Measurements from ENCODE around the gene ARID1B.

ARID1B gene

DNA sequence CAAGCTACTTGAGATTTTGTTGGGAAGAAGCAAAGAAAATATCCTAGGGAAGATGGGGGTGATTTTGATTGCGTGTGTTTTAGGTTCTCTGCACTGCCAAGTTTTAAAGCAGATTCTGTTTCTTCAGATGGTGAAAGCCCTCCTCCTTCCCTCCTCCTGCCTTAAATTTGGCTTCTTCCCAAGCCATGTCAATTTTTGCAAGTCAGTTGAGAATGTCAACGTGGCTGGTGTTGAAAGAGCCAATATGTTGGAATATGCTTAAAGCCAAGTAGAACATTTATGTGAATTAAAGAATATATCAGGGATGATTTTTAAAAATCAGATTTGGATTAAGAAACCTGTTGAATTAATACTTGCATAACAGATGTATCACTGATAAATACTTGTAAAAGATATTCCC lies 270.8 kb downstream of the ARID1B start:
- Histone ChIP-seq H3K36me3 (replicated peaks) (no peaks in the 10 kb centered on the region), H3K27me3 (replicated peaks) (no peaks in the 10 kb centered on the region), H3K27ac (no peak overlapping the region), H3K4me3 (ENCODE audit: low read depth, low read length) (no peak overlapping the region)
- DNase-seq: no peak
- in situ Hi-C loops (cut with HindIII; ENCODE audit: low pct_ligation_motif_present, low sequenced_read_pairs): no loop called here
- TF ChIP-seq, protein P1, sequence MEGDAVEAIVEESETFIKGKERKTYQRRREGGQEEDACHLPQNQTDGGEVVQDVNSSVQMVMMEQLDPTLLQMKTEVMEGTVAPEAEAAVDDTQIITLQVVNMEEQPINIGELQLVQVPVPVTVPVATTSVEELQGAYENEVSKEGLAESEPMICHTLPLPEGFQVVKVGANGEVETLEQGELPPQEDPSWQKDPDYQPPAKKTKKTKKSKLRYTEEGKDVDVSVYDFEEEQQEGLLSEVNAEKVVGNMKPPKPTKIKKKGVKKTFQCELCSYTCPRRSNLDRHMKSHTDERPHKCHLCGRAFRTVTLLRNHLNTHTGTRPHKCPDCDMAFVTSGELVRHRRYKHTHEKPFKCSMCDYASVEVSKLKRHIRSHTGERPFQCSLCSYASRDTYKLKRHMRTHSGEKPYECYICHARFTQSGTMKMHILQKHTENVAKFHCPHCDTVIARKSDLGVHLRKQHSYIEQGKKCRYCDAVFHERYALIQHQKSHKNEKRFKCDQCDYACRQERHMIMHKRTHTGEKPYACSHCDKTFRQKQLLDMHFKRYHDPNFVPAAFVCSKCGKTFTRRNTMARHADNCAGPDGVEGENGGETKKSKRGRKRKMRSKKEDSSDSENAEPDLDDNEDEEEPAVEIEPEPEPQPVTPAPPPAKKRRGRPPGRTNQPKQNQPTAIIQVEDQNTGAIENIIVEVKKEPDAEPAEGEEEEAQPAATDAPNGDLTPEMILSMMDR (IDR thresholded peaks at IDR 0.05; ENCODE audit: low read depth, low read length, missing control alignments): no peak

DNA sequence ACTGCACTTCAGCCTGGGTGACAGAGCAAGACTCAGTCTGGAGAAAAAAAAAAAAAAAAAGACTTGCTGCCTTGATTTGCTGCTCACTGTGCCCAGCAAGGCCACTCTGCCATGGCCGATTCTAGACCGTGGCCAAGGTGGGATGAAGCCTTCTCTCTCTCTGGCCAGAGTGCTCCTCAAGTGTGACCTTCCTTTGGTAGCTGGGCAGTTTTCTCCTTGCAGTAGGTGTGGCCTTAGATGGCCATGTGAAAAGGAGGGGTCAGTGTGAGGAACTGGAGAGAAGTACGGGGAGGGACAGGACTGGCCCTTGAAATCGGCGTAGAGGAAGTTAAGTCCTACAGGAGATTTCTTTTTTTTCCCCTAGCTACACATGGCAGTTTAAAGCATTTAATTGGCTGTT lies 272.0 kb downstream of the ARID1B start:
- TF ChIP-seq, protein P1 (IDR thresholded peaks at IDR 0.05; ENCODE audit: low read depth, low read length, missing control alignments): no peak

DNA sequence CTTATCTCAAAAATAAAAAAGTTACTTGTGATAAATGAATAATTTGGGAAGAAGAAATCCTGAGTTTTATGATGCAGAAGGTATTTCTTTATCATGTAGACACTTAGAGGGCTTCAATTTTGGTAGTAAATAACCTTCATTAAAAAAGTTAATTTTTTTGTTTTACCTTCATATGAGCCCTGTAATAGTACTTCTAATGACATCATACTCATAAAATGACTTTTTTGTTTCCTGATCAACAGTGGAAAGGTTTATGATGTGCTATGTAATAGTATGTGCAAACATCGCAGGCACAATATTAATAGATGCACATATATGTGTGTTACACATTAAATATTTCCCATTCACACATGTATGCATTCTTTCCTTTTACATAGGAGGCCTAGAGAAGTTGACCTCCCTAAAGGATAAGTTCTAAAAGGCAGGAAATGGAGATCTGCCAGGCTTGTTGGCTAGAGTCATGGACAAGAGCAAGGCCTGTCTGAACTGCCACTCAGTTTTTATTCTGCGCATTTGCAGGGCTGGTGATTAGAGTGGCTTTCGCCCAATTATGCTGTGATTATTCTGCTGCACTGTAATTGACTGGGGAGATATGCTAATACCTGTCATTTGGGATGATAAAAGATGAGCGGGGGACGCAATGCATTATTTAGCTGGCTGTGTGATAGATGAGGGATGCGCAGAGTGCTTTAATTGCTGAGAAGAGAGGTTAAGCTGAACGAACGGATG lies 273.5 kb downstream of the ARID1B start:
- Histone ChIP-seq H3K4me3 (ENCODE audit: low read depth, low read length) (no peak overlapping the region), H3K27me3 (replicated peaks) (no peaks in the 10 kb centered on the region)
- in situ Hi-C loops (cut with HindIII; ENCODE audit: low pct_ligation_motif_present, low sequenced_read_pairs): no loop called here

More for the DNA sequence above, 272.0 kb downstream of the ARID1B start:
- Histone ChIP-seq H3K27me3 (replicated peaks) (no peaks in the 10 kb centered on the region), H3K27ac (no peak overlapping the region), H3K36me3 (replicated peaks) (no peaks in the 10 kb centered on the region), H3K4me3 (ENCODE audit: low read depth, low read length) (no peak overlapping the region)
- no peak for DNase-seq
- in situ Hi-C loops (cut with HindIII; ENCODE audit: low pct_ligation_motif_present, low sequenced_read_pairs): no loop called here

DNA sequence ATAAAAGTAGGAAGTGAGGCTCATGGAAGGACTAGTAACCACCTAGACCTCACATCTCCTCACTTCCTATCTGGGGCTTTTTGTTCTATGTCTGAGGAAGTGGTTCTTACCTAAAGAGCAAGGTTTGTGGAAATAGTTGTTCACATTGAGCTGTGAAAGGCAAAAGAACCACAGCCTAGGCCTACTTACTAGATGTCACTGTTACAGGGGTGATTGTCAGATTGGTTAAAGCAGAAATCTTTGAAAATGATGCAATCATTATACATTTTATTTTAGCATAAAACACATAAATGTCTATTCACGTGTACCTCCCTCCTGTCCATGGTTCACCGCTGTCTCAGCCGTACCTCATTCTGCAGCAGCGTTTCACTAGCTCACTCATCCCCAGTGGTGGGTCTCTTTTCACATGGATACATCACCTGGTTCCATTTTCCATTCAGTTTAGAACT lies 277.4 kb downstream of the ARID1B start:
- TF ChIP-seq, protein P1 (IDR thresholded peaks at IDR 0.05; ENCODE audit: low read depth, low read length, missing control alignments): no peak
- H3K4me3 ChIP-seq (ENCODE audit: low read depth, low read length): no peak overlapping the region
- no peak overlapping the region for H3K27ac ChIP-seq
- in situ Hi-C loops (cut with HindIII; ENCODE audit: low pct_ligation_motif_present, low sequenced_read_pairs): no loop called here
- no peaks in the 10 kb centered on the region for H3K27me3 ChIP-seq (replicated peaks)
- H3K36me3 ChIP-seq (replicated peaks): no peaks in the 10 kb centered on the region
- no peak for DNase-seq

More for the DNA sequence above, 273.5 kb downstream of the ARID1B start:
- no peak for DNase-seq
- H3K27ac ChIP-seq: no peak overlapping the region
- no peaks in the 10 kb centered on the region for H3K36me3 ChIP-seq (replicated peaks)
- TF ChIP-seq, protein P1 (IDR thresholded peaks at IDR 0.05; ENCODE audit: low read depth, low read length, missing control alignments): no peak

DNA sequence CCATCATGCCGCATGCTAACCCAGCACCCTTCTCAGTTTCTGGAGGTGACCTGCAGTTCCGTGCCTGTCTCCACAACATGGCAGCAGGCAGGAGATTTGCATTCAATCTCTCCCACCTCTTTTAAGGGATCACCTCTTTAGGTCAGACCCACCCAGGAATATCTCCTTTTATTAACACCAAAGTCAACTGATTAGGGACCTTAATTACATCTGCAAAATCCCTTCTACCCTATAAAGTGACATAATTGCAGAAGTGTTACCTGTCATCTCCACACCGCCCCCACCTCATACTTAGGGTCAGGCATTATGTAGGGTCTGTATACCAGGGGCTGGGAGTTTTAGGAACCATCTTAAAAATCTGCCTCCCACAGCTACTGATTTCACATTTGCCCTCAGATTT lies 278.7 kb downstream of the ARID1B start:
- in situ Hi-C loops (cut with HindIII; ENCODE audit: low pct_ligation_motif_present, low sequenced_read_pairs): no loop called here
- TF ChIP-seq, protein P1 (IDR thresholded peaks at IDR 0.05; ENCODE audit: low read depth, low read length, missing control alignments): no peak
- H3K27me3 ChIP-seq (replicated peaks): no peaks in the 10 kb centered on the region
- no peaks in the 10 kb centered on the region for H3K36me3 ChIP-seq (replicated peaks)
- no peak overlapping the region for H3K4me3 ChIP-seq (ENCODE audit: low read depth, low read length)
- DNase-seq: no peak
- no peak overlapping the region for H3K27ac ChIP-seq

DNA sequence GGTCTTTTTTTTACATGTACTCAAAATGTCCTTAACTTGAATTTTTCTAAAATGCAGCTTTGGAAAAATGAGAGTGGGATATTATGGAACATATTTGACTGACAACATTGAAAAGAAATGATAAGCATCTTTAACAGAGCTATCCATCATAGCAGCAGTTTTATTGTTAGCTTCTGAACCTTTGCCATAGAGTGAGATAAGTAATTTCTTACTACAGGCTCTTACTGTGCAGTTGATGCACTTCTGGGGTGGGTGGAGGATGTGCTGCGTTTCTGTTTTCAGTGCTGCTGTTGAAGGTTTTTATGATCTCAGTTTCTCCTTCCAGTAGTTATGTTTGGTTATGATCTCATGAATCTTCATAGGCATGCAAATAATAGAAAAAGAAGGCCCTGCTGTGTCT lies 279.1 kb downstream of the ARID1B start:
- Histone ChIP-seq H3K27me3 (replicated peaks) (no peaks in the 10 kb centered on the region), H3K27ac (no peak overlapping the region), H3K4me3 (ENCODE audit: low read depth, low read length) (no peak overlapping the region), H3K36me3 (replicated peaks) (no peaks in the 10 kb centered on the region)
- DNase-seq: no peak
- in situ Hi-C loops (cut with HindIII; ENCODE audit: low pct_ligation_motif_present, low sequenced_read_pairs): no loop called here
- TF ChIP-seq, protein P1 (IDR thresholded peaks at IDR 0.05; ENCODE audit: low read depth, low read length, missing control alignments): no peak
